GM23338 (cell line): ENCODE data around the gene VSIG8. TPM values are rescaled to one million over a fixed set of nuclear protein-coding genes. Genes with fewer than 3 reads are reported as not detected.

Source experiments
- ATAC-seq: fragments of 200-7000 bp; cut with Tn5 transposase; 3 replicates; pipeline ENCODE4 v1.9.1; 2020
- DNase-seq: peaks from one replicate; pipeline ENCODE4 v3.0.0-alpha.2; 2015; ENCODE audit warnings: low spot score
- H2AFZ ChIP-seq: fragments of 200-600 bp; sonication (generic); 2 replicates; pipeline ENCODE4 v1.8.0; 2016; ENCODE audit warnings: antibody characterized with exemption, mild to moderate bottlenecking, moderate library complexity
- H3F3A ChIP-seq: fragments of 200-600 bp; sonication (generic); replicated peaks from 2 replicates; pipeline ENCODE4 v1.8.0; 2017; ENCODE audit warnings: antibody characterized with exemption, mixed run types, low read depth
- H3K27ac ChIP-seq: fragments of 200-600 bp; sonication (generic); 2 replicates; pipeline ENCODE4 v1.6.1; 2016; ENCODE audit warnings: low read depth
- H3K27me3 ChIP-seq: fragments of 200-600 bp; sonication (generic); 2 replicates; pipeline ENCODE4 v1.8.0; 2016; ENCODE audit warnings: mild to moderate bottlenecking, mixed run types, moderate library complexity; ENCODE audit not compliant: insufficient read depth
- H3K36me3 ChIP-seq: fragments of 200-600 bp; sonication (generic); 2 replicates; pipeline ENCODE4 v1.8.0; 2016; ENCODE audit warnings: mild to moderate bottlenecking; ENCODE audit not compliant: insufficient read depth
- H3K4me1 ChIP-seq: fragments of 200-600 bp; sonication (generic); 2 replicates; pipeline ENCODE4 v1.8.0; 2016; ENCODE audit warnings: mild to moderate bottlenecking, moderate library complexity; ENCODE audit not compliant: insufficient read depth
- H3K4me2 ChIP-seq: fragments of 200-600 bp; sonication (generic); 2 replicates; pipeline ENCODE4 v1.7.1; 2017; ENCODE audit warnings: mixed run types
- H3K4me3 ChIP-seq: fragments of 200-600 bp; sonication (generic); 2 replicates; pipeline ENCODE4 v1.6.1; 2016; ENCODE audit warnings: mixed run types
- H3K79me2 ChIP-seq: fragments of 200-600 bp; sonication (generic); replicated peaks from 2 replicates; pipeline ENCODE4 v1.8.0; 2017; ENCODE audit warnings: mild to moderate bottlenecking; ENCODE audit not compliant: insufficient read depth
- H3K9me2 ChIP-seq: fragments of 200-600 bp; sonication (generic); 2 replicates; pipeline ENCODE4 v1.8.0; 2017; ENCODE audit not compliant: insufficient read depth
- H4K20me1 ChIP-seq: fragments of 200-600 bp; sonication (generic); replicated peaks from 2 replicates; pipeline ENCODE4 v1.8.0; 2017; ENCODE audit warnings: mild to moderate bottlenecking; ENCODE audit not compliant: insufficient read depth
- H3K27ac Mint-ChIP-seq: 2 replicates; pipeline ENCODE4 v1.8.0; 2020; ENCODE audit warnings: inconsistent platforms, mild to moderate bottlenecking, moderate library complexity, mixed read lengths
- H3K27me3 Mint-ChIP-seq: 3 replicates; pipeline ENCODE4 v1.8.0; 2022; ENCODE audit warnings: low read depth, mild to moderate bottlenecking, moderate library complexity, mixed read lengths, inconsistent platforms; ENCODE audit not compliant: insufficient read depth, poor library complexity
- H3K36me3 Mint-ChIP-seq: 3 replicates; pipeline ENCODE4 v1.8.0; 2021; ENCODE audit warnings: low read depth, mild to moderate bottlenecking, inconsistent platforms, moderate library complexity, mixed read lengths
- H3K4me1 Mint-ChIP-seq: 3 replicates; pipeline ENCODE4 v1.8.0; 2020; ENCODE audit warnings: mild to moderate bottlenecking, inconsistent platforms, mixed read lengths
- H3K4me3 Mint-ChIP-seq: 3 replicates; pipeline ENCODE4 v1.8.0; 2021; ENCODE audit warnings: moderate library complexity, mild to moderate bottlenecking, inconsistent platforms, mixed read lengths
- H3K9me3 Mint-ChIP-seq: 3 replicates; pipeline ENCODE4 v1.8.0; 2020; ENCODE audit warnings: moderate library complexity, mild to moderate bottlenecking, inconsistent platforms, mixed read lengths
- CREB1 ChIP-seq: fragments of 250-450 bp; sonication (Bioruptor Pico); IDR thresholded peaks from 2 replicates; pipeline ENCODE4 v1.5.0; 2020; ENCODE audit warnings: low read depth, mild to moderate bottlenecking, moderate library complexity
- EZH2 ChIP-seq: fragments of 200-600 bp; sonication (generic); IDR thresholded peaks from one replicate; pipeline ENCODE4 v1.8.0; 2017; ENCODE audit warnings: antibody characterized with exemption, mild to moderate bottlenecking, low read depth; ENCODE audit not compliant: unreplicated experiment
- EZH2phosphoT487 ChIP-seq: fragments of 200-600 bp; sonication (generic); IDR thresholded peaks from one replicate; pipeline ENCODE4 v1.8.1; 2018; ENCODE audit warnings: antibody characterized with exemption; ENCODE audit not compliant: unreplicated experiment
- JUNB ChIP-seq: IDR thresholded peaks from one replicate; pipeline ENCODE4 v1.6.1; 2016; ENCODE audit warnings: antibody characterized with exemption; ENCODE audit not compliant: unreplicated experiment
- NANOG ChIP-seq: IDR thresholded peaks from 2 replicates; pipeline ENCODE4 v1.6.1; 2016; ENCODE audit warnings: antibody characterized with exemption, borderline replicate concordance
- POLR2AphosphoS5 ChIP-seq: IDR thresholded peaks from 2 replicates; pipeline ENCODE4 v1.6.1; 2016; ENCODE audit warnings: antibody characterized with exemption, low read depth
- STAT1 ChIP-seq: IDR thresholded peaks from one replicate; pipeline ENCODE4 v1.6.1; 2016; ENCODE audit warnings: antibody characterized with exemption; ENCODE audit not compliant: unreplicated experiment
- ZNF114 ChIP-seq: fragments of 250-450 bp; sonication (Bioruptor Pico); IDR thresholded peaks from 2 replicates; pipeline ENCODE4 v1.5.0; 2020; ENCODE audit warnings: mild to moderate bottlenecking, moderate library complexity
- ZNF331 ChIP-seq: fragments of 250-450 bp; sonication (Bioruptor Pico); IDR thresholded peaks from 2 replicates; pipeline ENCODE4 v1.5.0; 2020; ENCODE audit warnings: low read depth, mild to moderate bottlenecking, moderate library complexity
- polyA plus RNA-seq: library from polyadenylated mRNA; unstranded; fragments of >200 nt; fragmentation: Nextera tagmentation; extraction: Ambion mirVana; gene quantifications from 2 replicates; pipeline ENCODE4 v1.2.1, GENCODE V29; 2016
- total RNA-seq: library from RNA; depleted of rRNA; stranded (reverse); fragments of >200 nt; shearing (Covaris generic); gene quantifications from 2 replicates; pipeline ENCODE4 v1.2.3, GENCODE V29; 2014
- TF ChIP-seq, protein P1 (sequence below): IDR thresholded peaks from one replicate; pipeline ENCODE4 v1.6.1; 2018; ENCODE audit warnings: antibody characterized with exemption; ENCODE audit not compliant: unreplicated experiment
- TF ChIP-seq, protein P2 (sequence below): IDR thresholded peaks from 2 replicates; pipeline ENCODE4 v1.6.1; 2016; ENCODE audit warnings: antibody characterized with exemption
- TF ChIP-seq, protein P3 (sequence below), 2 experiments: fragments of 200-600 bp in 1 of 2; sonication (generic) in 1 of 2; conservative IDR thresholded peaks; 2 replicates each; pipeline versions ENCODE4 v1.5.1 to v1.6.1; 2016 to 2017; ENCODE audit warnings: antibody characterized with exemption in 2 of 2, low read depth in 2 of 2, mild to moderate bottlenecking in 2 of 2, moderate library complexity in 1 of 2

The VSIG8 gene
- total and polyA plus RNA-seq, 2 experiments from 2014 or later = not detected

DNA sequence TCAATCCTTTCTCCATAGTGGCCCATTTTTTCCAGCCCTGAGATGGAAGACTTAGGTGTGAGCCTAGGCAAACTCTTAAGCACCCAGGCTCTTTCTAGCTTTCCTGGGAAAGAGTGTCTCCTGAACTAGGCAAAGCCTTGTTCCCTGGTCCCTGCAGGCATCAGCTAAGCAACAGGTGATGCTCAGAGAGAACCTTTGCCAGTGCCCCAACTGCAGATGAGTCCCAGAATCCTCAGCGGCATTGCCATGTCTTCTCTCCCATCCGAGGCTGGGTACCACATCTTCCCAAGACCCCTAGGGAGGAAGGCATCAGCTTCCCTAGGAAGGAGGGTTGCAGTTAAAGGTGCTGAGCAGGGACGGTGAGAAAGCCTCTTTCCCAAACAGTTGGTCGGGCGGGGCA is 8.2 kb upstream of the VSIG8 start (continued):
- TF ChIP-seq, protein P1, sequence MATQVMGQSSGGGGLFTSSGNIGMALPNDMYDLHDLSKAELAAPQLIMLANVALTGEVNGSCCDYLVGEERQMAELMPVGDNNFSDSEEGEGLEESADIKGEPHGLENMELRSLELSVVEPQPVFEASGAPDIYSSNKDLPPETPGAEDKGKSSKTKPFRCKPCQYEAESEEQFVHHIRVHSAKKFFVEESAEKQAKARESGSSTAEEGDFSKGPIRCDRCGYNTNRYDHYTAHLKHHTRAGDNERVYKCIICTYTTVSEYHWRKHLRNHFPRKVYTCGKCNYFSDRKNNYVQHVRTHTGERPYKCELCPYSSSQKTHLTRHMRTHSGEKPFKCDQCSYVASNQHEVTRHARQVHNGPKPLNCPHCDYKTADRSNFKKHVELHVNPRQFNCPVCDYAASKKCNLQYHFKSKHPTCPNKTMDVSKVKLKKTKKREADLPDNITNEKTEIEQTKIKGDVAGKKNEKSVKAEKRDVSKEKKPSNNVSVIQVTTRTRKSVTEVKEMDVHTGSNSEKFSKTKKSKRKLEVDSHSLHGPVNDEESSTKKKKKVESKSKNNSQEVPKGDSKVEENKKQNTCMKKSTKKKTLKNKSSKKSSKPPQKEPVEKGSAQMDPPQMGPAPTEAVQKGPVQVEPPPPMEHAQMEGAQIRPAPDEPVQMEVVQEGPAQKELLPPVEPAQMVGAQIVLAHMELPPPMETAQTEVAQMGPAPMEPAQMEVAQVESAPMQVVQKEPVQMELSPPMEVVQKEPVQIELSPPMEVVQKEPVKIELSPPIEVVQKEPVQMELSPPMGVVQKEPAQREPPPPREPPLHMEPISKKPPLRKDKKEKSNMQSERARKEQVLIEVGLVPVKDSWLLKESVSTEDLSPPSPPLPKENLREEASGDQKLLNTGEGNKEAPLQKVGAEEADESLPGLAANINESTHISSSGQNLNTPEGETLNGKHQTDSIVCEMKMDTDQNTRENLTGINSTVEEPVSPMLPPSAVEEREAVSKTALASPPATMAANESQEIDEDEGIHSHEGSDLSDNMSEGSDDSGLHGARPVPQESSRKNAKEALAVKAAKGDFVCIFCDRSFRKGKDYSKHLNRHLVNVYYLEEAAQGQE = no peak

DNA sequence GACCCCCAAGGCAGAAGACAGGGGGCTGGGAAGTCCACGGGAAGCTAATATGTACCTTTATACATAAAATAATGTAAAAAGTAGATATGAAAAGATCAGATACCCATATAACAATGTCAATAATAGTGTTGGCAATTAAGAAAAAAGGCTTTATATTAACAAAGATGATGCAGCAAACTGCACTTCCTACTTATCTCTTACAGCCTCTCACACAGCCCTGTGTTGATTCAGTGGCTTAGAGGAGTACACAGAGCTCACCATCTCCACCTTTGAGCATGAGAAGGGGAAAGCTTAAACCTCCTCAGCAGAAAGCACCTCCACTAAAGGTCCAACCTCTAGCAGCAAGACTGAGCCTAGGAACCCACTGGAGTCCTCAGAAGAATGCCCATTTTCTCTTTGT is 7.2 kb upstream of the VSIG8 start:
- no peak overlapping the region for H3K27ac Mint-ChIP-seq
- ATAC-seq = no peak
- Histone ChIP-seq H3K79me2 (no peaks in the 10 kb centered on the region), H3K9me2 (no peaks in the 10 kb centered on the region; the same call in 1 of the 2 replicates), H3F3A (no peaks in the 10 kb centered on the region), H3K27ac (no peak overlapping the region), H2AFZ (no peak overlapping the region), H3K36me3 (no peaks in the 10 kb centered on the region; the same call in 1 of the 2 replicates), H3K4me2 (no peak overlapping the region), H3K4me3 (no peak overlapping the region), H4K20me1 (no peaks in the 10 kb centered on the region), H3K27me3 (no peaks in the 10 kb centered on the region), H3K4me1 (no peaks in the 10 kb centered on the region)
- no peaks in the 10 kb centered on the region for H3K9me3 Mint-ChIP-seq
- peaks cover 7% of the 10 kb centered on the region for H3K4me1 Mint-ChIP-seq
- DNase-seq = no peak
- H3K36me3 Mint-ChIP-seq = no peaks in the 10 kb centered on the region
- H3K27me3 Mint-ChIP-seq = peaks cover 5% of the 10 kb centered on the region
- H3K4me3 Mint-ChIP-seq = no peak overlapping the region
- TF ChIP-seq JUNB = no peak
- no peak for TF ChIP-seq ZNF331 (CRISPR knock-in tag)
- TF ChIP-seq, protein P2, sequence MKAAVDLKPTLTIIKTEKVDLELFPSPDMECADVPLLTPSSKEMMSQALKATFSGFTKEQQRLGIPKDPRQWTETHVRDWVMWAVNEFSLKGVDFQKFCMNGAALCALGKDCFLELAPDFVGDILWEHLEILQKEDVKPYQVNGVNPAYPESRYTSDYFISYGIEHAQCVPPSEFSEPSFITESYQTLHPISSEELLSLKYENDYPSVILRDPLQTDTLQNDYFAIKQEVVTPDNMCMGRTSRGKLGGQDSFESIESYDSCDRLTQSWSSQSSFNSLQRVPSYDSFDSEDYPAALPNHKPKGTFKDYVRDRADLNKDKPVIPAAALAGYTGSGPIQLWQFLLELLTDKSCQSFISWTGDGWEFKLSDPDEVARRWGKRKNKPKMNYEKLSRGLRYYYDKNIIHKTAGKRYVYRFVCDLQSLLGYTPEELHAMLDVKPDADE = no peak
- TF ChIP-seq NANOG = no peak
- TF ChIP-seq EZH2phosphoT487 = no peak
- no peak for TF ChIP-seq ZNF114 (CRISPR knock-in tag)
- TF ChIP-seq, protein P3, sequence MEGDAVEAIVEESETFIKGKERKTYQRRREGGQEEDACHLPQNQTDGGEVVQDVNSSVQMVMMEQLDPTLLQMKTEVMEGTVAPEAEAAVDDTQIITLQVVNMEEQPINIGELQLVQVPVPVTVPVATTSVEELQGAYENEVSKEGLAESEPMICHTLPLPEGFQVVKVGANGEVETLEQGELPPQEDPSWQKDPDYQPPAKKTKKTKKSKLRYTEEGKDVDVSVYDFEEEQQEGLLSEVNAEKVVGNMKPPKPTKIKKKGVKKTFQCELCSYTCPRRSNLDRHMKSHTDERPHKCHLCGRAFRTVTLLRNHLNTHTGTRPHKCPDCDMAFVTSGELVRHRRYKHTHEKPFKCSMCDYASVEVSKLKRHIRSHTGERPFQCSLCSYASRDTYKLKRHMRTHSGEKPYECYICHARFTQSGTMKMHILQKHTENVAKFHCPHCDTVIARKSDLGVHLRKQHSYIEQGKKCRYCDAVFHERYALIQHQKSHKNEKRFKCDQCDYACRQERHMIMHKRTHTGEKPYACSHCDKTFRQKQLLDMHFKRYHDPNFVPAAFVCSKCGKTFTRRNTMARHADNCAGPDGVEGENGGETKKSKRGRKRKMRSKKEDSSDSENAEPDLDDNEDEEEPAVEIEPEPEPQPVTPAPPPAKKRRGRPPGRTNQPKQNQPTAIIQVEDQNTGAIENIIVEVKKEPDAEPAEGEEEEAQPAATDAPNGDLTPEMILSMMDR (conservative IDR thresholded peaks at IDR 0.05; ENCODE audit: low read depth in 2 of 2) = no peak
- TF ChIP-seq, protein P1 = no peak
- TF ChIP-seq STAT1 = no peak
- TF ChIP-seq EZH2 = no peak
- no peak for TF ChIP-seq POLR2AphosphoS5
- TF ChIP-seq CREB1 = no peak
